IgD-negative memory B cell (primary cell): ENCODE results near the gene GLUL. TPM values are rescaled to one million over a fixed set of nuclear protein-coding genes. Genes with fewer than 3 reads are reported as not detected.
"Not testable (repeated sequence)": the region's sequence is repeated elsewhere in the genome, so short reads cannot be mapped to it uniquely, and the experiment has no call there.

Experiments
- H3K27ac Mint-ChIP-seq, 3 donors: one replicate each; pipeline ENCODE4 v1.8.0; 2020 to 2022; ENCODE audit warnings: mild to moderate bottlenecking in 3 of 3, mixed read lengths in 3 of 3, moderate library complexity in 1 of 3
- H3K27me3 Mint-ChIP-seq: one replicate; pipeline ENCODE4 v1.8.0; 2021; ENCODE audit warnings: mixed read lengths
- H3K36me3 Mint-ChIP-seq: one replicate; pipeline ENCODE4 v1.8.0; 2020; ENCODE audit warnings: mild to moderate bottlenecking, mixed read lengths
- H3K4me1 Mint-ChIP-seq, 3 donors: one replicate each; pipeline ENCODE4 v1.8.0; 2020 to 2022; ENCODE audit warnings: mixed read lengths in 3 of 3, mild to moderate bottlenecking in 1 of 3
- H3K4me3 Mint-ChIP-seq, 4 donors: one replicate each; pipeline ENCODE4 v1.8.0; 2020 to 2022; ENCODE audit warnings: mild to moderate bottlenecking in 4 of 4, mixed read lengths in 4 of 4, moderate library complexity in 3 of 4
- H3K9me3 Mint-ChIP-seq, 3 donors: one replicate each; pipeline ENCODE4 v1.8.0; 2020 to 2021; ENCODE audit warnings: mixed read lengths in 3 of 3, mild to moderate bottlenecking in 1 of 3
- polyA plus RNA-seq: library from polyadenylated mRNA; unstranded; fragments of 300-500 nt; fragmentation: Illumina TruSeq; gene quantifications from one replicate; pipeline ENCODE4 v1.2.3, GENCODE V29; 2021

Gene GLUL
- polyA plus RNA-seq, 1 donor from 2014 or later: 26.2 TPM

DNA sequence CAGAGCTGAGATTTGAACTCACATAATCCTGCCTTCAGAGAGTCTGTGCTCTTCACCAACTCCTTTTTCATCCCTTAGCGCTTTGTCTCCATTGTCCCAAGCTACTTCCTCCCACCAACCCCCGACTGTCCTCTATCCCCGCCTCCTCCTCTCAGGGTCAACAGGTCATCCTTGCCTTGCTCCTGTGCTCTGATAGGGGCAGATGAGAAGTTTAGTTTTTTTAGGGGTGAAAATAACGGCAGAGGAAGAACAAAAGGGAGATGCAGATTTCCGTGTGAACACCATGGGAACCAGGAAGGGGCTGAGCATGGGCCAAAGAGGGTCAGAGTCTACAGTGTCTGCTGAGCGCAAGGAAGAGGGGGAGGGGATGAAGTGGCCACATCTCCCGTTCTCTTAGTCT, 31.9 kb downstream of the GLUL start:
- no peak overlapping the region for H3K4me3 Mint-ChIP-seq
- H3K36me3 Mint-ChIP-seq: no peaks in the 10 kb centered on the region
- no peaks in the 10 kb centered on the region for H3K4me1 Mint-ChIP-seq
- peaks cover 4% of the 10 kb centered on the region for H3K27me3 Mint-ChIP-seq
- H3K27ac Mint-ChIP-seq: no peak overlapping the region
- H3K9me3 Mint-ChIP-seq: no peaks in the 10 kb centered on the region

DNA sequence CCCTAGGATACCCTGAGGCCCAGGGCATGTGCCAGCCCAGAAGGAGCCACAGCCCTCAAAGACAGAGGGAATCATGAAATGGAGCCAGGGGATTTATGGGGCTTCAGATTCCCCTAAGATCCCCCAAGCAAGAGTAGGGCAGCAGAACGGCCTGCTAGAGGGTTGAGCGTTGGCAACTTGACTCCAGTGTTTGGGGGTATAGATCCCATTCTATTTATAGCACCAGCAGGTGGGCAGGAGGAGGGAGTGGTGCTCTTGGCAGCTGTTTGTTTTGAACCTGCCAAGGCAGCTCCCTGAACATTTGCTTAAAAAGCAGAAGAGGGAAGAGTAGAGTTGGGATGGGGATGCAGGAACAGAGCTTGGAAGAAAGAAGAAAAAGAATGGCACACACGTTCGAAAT, 33.7 kb downstream of the GLUL start:
- no peaks in the 10 kb centered on the region for H3K27me3 Mint-ChIP-seq
- no peaks in the 10 kb centered on the region for H3K36me3 Mint-ChIP-seq
- H3K9me3 Mint-ChIP-seq: no peaks in the 10 kb centered on the region
- H3K27ac Mint-ChIP-seq: no peak overlapping the region
- H3K4me3 Mint-ChIP-seq: no peak overlapping the region
- H3K4me1 Mint-ChIP-seq: no peaks in the 10 kb centered on the region

DNA sequence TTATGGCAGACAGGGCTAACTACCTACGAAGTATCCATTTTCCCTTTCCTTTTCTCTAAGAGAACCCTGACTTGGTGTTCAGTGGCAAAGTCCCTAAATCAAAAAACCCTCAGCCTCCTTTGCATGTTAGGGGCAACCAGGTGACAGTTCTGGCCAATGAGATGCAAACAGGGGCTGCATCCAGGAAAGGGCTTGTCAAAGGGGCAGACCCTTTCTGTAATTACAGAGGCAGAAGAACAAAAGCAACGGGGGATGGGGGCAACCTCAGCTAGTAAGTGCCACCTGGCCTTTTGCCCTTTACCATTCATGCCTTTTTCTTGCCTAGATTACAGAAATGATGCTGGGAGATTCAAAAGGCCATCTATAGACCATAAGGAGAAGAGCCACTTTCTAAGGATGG, 34.4 kb downstream of the GLUL start:
- Mint-ChIP-seq H3K9me3 (no peaks in the 10 kb centered on the region), H3K27ac (no peak overlapping the region), H3K4me1 (no peaks in the 10 kb centered on the region), H3K36me3 (no peaks in the 10 kb centered on the region), H3K27me3 (no peaks in the 10 kb centered on the region), H3K4me3 (no peak overlapping the region)

DNA sequence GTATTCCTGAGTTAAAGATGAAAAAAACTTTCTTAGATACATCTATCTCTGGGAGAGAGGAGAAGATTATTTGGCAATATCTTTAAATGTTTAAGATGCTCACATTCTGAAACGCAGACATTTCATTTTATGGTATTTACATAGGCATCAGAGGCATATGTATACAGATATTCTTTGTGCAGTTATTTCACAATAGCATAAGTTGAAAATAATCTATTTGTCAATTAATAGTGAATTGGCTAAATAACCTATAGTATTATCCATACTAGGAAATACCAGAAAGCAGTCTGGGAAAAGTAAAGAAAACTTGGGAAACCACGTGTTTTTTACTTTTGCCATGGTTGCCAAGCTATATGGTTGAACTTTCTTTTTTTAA, 35.9 kb downstream of the GLUL start:
- no peaks in the 10 kb centered on the region for H3K27me3 Mint-ChIP-seq
- H3K36me3 Mint-ChIP-seq: no peaks in the 10 kb centered on the region
- no peaks in the 10 kb centered on the region for H3K9me3 Mint-ChIP-seq
- H3K4me3 Mint-ChIP-seq: no peak overlapping the region
- H3K27ac Mint-ChIP-seq: no peak overlapping the region
- no peaks in the 10 kb centered on the region for H3K4me1 Mint-ChIP-seq

DNA sequence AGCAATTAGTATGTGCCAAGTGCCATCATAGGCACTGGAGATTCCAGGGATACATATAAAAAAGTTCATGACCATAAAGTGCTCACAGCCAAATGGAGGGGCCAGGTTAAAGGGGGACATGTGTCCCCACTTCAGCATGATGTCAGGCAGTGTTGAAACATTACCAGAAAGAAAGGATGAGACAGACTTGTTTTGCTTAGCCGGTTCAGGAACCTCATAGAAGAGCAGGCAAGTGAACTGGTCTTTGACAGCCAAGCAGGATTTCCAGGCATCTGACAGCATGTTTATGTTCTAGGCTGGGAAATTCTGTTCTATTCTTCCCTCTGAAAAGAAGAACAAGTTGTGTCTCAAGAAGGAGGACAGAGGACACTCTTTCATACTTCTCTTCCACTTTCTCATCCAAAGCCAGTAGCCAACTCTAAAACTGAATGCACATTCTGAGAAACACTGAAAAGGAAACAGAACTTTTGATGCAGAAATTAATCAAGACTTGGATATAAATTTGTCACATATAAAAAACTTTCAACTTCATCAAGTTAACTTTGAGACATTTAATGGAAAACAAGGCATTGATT, 39.7 kb downstream of the GLUL start:
- H3K27ac Mint-ChIP-seq: no peak overlapping the region
- no peak overlapping the region for H3K4me3 Mint-ChIP-seq
- no peaks in the 10 kb centered on the region for H3K27me3 Mint-ChIP-seq
- no peaks in the 10 kb centered on the region for H3K36me3 Mint-ChIP-seq
- no peaks in the 10 kb centered on the region for H3K9me3 Mint-ChIP-seq
- H3K4me1 Mint-ChIP-seq: no peaks in the 10 kb centered on the region

DNA sequence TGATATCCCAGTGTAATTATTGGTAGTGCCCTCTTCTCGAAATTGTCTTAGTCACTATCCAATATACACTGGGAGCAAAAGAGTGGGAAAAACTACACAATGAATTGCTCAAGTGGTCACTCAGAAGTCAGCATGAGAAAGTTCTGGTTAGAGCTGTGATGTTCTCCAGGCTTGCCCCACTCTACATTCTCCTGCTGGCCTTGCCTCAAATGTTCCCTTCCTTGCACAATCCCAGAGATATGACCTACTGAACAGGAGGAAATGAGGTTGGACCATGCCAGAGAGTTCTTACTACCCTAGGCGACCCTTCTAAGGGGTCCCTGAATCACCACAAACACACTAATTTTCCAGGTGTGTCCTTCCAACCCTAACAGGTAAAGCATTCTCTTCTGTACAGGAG, 40.8 kb downstream of the GLUL start:
- Mint-ChIP-seq H3K27ac (no peak overlapping the region), H3K36me3 (no peaks in the 10 kb centered on the region), H3K4me1 (no peaks in the 10 kb centered on the region), H3K4me3 (no peak overlapping the region), H3K9me3 (no peaks in the 10 kb centered on the region), H3K27me3 (no peaks in the 10 kb centered on the region)

DNA sequence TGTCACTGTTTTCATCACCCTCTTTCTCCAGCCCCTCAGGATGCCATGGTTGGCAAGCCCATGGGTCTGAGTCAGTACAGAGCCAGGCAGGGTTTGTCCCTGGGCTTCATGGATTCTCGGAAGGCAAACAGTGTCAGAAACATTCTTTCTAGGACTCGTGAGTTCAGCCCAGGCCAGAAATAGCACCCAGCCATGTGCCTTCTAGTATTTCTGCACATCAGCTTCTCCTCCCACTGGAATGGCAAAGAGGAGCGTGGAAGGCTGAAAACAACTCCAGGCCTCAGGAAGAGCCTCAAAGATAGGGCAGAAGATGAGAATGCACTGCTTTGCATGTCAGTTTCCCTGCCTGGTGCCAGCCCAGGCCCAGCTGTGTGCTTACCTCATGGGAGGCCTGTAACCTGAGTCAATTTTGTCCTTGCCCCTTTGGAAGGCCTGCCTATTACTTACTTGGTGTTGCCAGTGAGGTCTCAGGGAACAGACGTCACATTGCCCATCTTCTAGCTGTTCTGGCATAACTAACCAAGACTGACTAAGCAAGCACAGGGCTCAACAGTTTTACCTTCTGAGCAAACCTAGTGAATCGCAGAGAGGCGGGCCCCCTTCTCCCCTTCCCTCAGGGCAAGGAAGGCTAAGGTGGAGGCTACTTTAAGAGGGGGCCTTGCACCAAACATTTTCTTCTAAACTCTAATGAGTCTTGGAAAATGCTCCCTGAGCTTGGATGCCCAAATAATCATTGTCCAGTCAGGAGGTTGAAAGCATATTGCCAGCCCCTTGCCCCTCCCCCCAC, 42.4 kb downstream of the GLUL start:
- Mint-ChIP-seq H3K27me3 (no peaks in the 10 kb centered on the region), H3K9me3 (no peaks in the 10 kb centered on the region), H3K4me3 (no peak overlapping the region), H3K27ac (no peak overlapping the region), H3K36me3 (no peaks in the 10 kb centered on the region), H3K4me1 (no peaks in the 10 kb centered on the region)

DNA sequence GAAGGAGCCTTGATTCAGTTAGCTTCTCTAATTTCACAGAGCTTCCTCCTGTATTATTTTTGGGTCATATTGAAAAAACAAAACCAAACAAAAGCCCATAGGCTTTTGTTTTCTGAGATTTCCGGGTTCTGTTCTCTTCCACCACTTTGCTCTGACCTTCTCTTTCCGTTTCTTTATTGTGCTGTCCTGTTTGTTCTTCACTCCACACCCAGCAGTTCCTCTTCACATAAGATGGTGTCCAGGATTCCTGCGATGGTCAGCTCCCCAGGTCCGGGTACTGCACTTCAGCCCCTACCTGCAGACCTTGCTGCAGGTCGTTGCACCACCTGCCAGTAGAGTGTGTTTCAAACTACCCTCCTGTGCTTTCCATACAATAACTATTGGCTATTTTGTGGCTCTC, 44.6 kb downstream of the GLUL start:
- Mint-ChIP-seq H3K27ac (no peak overlapping the region), H3K36me3 (no peaks in the 10 kb centered on the region), H3K27me3 (no peaks in the 10 kb centered on the region), H3K9me3 (no peaks in the 10 kb centered on the region), H3K4me3 (no peak overlapping the region), H3K4me1 (no peaks in the 10 kb centered on the region)

DNA sequence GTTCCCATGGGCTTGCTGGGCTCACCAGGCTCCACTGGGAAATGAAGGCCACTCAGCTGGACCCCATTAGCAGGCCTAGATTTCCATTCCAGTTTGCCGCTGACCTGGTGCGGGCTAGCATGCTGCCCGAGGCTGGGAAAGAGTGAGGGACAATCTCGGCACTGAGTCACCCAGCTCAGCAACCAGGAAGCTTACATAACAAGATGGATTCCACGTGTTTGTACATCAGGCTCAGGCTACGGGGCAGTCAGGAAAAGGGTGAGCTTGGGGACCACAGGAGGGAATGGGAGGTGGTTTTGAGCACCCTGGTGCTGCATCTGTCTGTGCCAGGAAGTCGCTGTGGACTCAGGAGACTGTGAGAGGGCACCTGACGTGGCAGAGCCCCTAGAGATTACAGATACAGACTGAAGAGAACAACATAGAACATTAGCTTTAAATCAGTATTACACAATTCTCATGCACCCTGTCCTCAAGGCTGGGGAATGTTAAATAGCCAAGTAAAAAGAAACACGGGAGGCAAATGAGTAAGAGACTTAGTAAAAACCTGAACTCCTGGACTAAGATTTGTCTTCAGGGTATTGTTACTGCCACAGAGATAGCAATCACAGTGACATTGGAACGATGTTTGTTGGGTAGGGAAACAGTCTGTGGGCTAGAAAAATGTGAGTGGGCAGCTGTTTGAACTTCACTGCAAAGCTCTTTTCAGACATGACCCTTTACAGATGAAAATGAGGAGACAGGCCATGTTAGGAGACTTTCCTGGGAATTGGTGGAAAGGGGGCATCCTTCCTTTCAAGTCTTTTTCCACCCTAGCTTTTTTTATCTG, 51.1 kb downstream of the GLUL start:
- Mint-ChIP-seq H3K9me3 (no peaks in the 10 kb centered on the region), H3K36me3 (peaks cover 2% of the 10 kb centered on the region), H3K27ac (peak overlapping the region in 1 of 3 donors; percentile 36), H3K4me3 (peak overlapping the region in 1 of 4 donors; percentile 9), H3K4me1 (peaks cover 0 to 4% (median 0%) of the 10 kb centered on the region in 3 donors), H3K27me3 (peaks cover 20% of the 10 kb centered on the region)

DNA sequence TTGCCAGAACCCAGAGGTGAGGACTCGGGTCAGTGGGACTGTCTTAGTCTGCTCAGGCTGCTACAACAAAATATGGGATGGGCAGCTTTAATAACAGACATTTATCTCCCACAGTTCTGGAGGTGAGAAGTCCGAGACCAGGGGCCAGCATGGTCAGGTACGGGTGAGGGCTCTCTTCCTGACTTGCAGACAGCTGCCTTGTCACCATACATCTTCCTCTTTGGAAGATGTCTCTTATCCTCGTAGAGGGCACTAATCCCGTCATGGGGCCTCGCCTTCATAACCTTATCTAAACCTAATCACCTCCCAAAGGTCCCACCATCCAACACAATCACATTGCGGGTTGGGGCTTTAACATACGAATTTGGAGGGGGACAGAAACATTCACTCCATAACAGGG, 51.9 kb downstream of the GLUL start:
- Mint-ChIP-seq H3K27me3 (peaks cover 20% of the 10 kb centered on the region), H3K27ac (no peak overlapping the region), H3K36me3 (peaks cover 2% of the 10 kb centered on the region), H3K9me3 (no peaks in the 10 kb centered on the region), H3K4me3 (no peak overlapping the region), H3K4me1 (peaks cover 0 to 4% (median 0%) of the 10 kb centered on the region in 3 donors)

DNA sequence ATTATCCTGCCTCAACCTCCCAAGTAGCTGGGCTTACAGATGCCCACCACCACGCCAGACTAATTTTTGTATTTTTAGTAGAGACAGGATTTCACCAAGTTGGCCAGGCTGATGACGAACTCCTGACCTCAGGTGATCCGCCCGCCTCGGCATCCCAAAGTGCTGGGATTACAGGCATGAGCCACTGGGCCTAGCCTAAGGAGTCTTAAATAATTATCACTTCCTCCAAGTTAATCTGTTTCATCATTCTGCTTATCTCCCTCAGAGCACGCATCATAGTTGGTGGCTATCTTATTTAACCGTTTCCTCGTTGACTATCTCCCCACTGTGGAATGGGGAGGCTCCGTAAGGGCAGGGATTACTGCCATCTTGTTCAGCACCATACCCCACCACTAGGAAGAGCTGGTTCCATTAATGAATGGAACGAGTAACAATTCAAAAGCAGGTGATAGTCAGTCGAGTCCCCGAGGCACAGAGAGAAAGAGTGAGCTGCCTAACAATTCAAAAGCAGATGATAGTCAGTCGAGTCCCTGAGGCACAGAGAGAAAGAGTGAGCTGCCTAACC, 52.7 kb downstream of the GLUL start:
- Mint-ChIP-seq H3K4me1 (peaks cover 0 to 4% (median 0%) of the 10 kb centered on the region in 3 donors), H3K4me3 (no peak overlapping the region), H3K27ac (no peak overlapping the region), H3K36me3 (peaks cover 2% of the 10 kb centered on the region), H3K9me3 (no peaks in the 10 kb centered on the region), H3K27me3 (peaks cover 20% of the 10 kb centered on the region)

DNA sequence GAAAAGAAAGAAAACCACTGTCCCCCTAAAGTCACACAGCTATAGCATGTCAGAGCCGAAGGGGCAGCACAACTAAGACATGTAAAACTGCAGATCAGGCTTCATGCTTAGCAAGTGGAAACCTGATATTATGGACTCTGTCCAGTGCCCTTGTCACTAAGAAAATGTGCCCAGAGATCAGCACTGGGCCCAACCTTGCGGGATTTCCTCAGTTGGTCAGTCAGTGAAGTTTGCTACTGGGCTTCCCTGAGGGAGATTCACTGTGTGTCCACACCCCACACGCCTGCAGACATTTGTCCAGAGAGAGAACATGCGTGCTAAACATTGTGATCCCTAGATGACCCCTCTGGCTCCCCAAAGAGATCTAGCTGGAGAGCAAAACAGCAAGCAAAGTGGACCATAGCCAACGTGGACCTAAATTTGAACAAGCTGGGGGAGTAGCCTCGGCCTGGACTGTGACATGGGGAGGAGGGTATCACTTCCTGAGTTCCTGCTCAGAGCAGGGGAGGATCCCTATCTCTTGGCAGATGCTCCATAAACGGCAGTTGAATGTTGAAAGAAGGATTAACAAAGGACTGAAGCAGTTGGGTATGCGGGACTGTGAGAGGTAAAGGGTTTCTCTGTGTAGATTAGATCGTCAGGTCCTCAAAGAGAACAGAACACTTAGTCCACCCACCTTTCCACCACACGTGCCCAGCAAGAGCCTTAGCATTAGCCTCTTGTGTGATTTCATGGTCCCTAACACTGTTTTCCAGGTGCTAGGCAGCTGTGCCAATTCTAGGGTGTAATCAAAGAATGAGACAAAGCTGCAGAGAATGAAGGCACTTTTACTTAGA, 53.6 kb downstream of the GLUL start:
- Mint-ChIP-seq H3K27ac (no peak overlapping the region), H3K4me1 (peaks cover 0 to 4% (median 0%) of the 10 kb centered on the region in 3 donors), H3K27me3 (peaks cover 20% of the 10 kb centered on the region), H3K4me3 (no peak overlapping the region), H3K36me3 (peaks cover 2% of the 10 kb centered on the region), H3K9me3 (no peaks in the 10 kb centered on the region)

DNA sequence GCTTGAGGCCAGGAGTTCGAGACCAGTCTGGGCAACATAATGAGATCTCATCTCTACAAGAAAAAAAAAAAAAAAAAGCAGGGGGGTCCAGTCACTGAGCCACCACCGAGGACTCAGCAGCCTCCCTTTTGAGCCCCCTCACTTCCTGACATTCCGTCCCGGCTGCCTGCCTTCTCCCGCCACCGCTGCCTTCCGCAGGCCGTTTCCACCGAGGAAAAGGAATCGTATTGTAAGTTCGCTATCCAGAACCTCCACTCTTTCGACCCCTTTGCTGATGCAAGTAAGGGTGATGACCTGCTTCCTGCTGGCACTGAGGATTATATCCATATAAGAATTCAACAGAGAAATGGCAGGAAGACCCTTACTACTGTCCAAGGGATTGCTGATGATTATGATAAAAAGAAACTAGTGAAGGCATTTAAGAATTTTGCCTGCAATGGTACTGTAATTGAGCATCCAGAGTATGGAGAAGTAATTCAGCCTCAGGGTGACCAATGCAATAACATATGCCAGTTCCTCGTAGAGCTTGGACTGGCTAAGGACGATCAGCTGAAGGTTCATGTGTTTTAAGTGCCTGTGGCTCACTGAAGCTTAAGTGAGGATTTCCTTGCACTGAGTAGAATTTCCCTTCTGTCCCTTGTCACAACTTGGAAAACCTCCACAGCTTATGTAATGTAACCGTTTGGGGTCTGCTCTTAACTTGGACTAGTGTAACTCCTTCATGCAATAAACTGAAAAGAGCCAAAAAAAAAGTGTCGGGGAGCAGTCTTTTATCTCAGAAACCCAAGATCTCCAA, 55.6 kb downstream of the GLUL start:
- peaks cover 3 to 8% (median 5%) of the 10 kb centered on the region in 3 donors for H3K4me1 Mint-ChIP-seq
- no peaks in the 10 kb centered on the region for H3K9me3 Mint-ChIP-seq
- H3K27me3 Mint-ChIP-seq: peaks cover 18% of the 10 kb centered on the region
- peak overlapping the region in 1 of 4 donors; percentile 63 for H3K4me3 Mint-ChIP-seq
- H3K36me3 Mint-ChIP-seq: peaks cover 2% of the 10 kb centered on the region
- no peak overlapping the region for H3K27ac Mint-ChIP-seq

DNA sequence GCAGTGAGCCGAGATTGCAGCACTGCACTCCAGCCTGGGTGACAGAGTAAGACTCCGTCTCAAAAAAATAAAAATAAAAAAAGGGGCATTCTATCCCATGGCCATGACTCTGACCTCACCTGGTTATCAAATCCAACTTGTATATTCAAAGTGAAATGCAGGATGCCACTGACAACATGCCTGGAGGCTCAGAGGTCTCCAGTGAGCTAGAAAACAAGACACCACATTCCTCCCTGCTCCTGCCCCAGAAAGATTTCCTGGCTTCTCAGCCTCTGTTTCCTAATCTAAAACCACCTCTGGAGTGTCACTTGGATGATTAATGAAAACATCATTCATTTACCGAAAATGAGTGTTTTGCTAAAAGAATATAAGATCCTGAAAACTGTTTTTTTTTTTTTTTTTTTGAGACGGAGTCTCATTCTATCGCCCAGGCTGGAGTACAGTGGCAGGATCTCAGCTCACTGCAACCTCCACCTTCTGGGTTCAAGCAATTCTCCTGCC, 58.5 kb downstream of the GLUL start:
- H3K4me3 Mint-ChIP-seq, H3K4me1 Mint-ChIP-seq, H3K36me3 Mint-ChIP-seq, H3K9me3 Mint-ChIP-seq, H3K27ac Mint-ChIP-seq: not testable (repeated sequence)
- peaks cover 18% of the 10 kb centered on the region for H3K27me3 Mint-ChIP-seq
